K562 (cell line): Measurements from ENCODE around the gene CSNK1G3.

Experiments
- CCNT2 ChIP-seq: IDR thresholded peaks from 2 replicates; pipeline ENCODE4 v1.6.1; 2011; ENCODE audit warnings: borderline replicate concordance, low read depth, mild to moderate bottlenecking, moderate library complexity, mixed read lengths, low read length; ENCODE audit not compliant: insufficient read length; ENCODE audit errors: extremely low read depth
- EWSR1 ChIP-seq: fragments of 450-650 bp; IDR thresholded peaks from 2 replicates; pipeline ENCODE4 v1.6.1; 2018; ENCODE audit warnings: borderline replicate concordance, mild to moderate bottlenecking, low read depth, moderate library complexity; ENCODE audit not compliant: partially characterized antibody
- EZH2 ChIP-seq: IDR thresholded peaks from 2 replicates; pipeline ENCODE4 v1.6.1; 2012; ENCODE audit warnings: low read depth, mild to moderate bottlenecking, inconsistent platforms, low read length, borderline replicate concordance
- REST ChIP-seq, 2 experiments: fragments of 450-650 bp; formaldehyde crosslinking in 1 of 2; IDR thresholded peaks; 2 replicates each; pipeline versions ENCODE4 v1.4.0 to v1.6.1; 2014 to 2020; ENCODE audit warnings: mild to moderate bottlenecking in 2 of 2, borderline replicate concordance in 1 of 2, low read depth in 1 of 2
- SETDB1 ChIP-seq: IDR thresholded peaks from one replicate; pipeline ENCODE4 v1.6.1; 2012; ENCODE audit warnings: low read length, control low read depth, inconsistent platforms
- SMAD4 ChIP-seq: fragments of 250-450 bp; sonication (Bioruptor Pico); conservative IDR thresholded peaks from 2 replicates; pipeline ENCODE4 v1.8.0; 2021; ENCODE audit warnings: inconsistent platforms, mild to moderate bottlenecking, moderate library complexity
- TARDBP ChIP-seq: fragments of 450-650 bp; IDR thresholded peaks from 2 replicates; pipeline ENCODE4 v1.6.1; 2016
- TOE1 ChIP-seq, 2 experiments: fragments of 450-650 bp in 1 of 2; sonication (generic) in 1 of 2; formaldehyde crosslinking in 1 of 2; IDR thresholded peaks; 2 replicates each; pipeline versions ENCODE4 v1.7.1 to v1.8.0; 2016 to 2022; ENCODE audit warnings: borderline replicate concordance in 2 of 2, mild to moderate bottlenecking in 2 of 2, antibody characterized with exemption in 1 of 2, inconsistent platforms in 1 of 2, low read depth in 1 of 2, missing genetic modification reagents in 1 of 2, moderate library complexity in 1 of 2
- ZNF583 ChIP-seq: fragments of 250-450 bp; sonication (Bioruptor Pico); IDR thresholded peaks from 2 replicates; pipeline ENCODE4 v1.4.0; 2020

- TF ChIP-seq SMAD4 (CRISPR knock-in tag) (no peak), TARDBP (no peak), REST (IDR thresholded peaks at IDR 0.05; ENCODE audit: borderline replicate concordance) (no peak), REST (CRISPR knock-in tag; IDR thresholded peaks at IDR 0.05; ENCODE audit: low read depth) (no peak), SETDB1 (no peak), CCNT2 (no peak), EZH2 (no peak), EWSR1 (no peak), TOE1 (IDR thresholded peaks at IDR 0.05; ENCODE audit: borderline replicate concordance) (no peak), TOE1 (CRISPR knock-in tag; IDR thresholded peaks at IDR 0.05; ENCODE audit: borderline replicate concordance, low read depth) (no peak), ZNF583 (CRISPR knock-in tag) (no peak)
These were observed 93.8 kb downstream of the CSNK1G3 start for GRCh38 chr5:123605822-123606221.
